HL-60 (cell line): ENCODE data around the gene GOLGA6L10.

ENCODE experiments used
- GABPA ChIP-seq: IDR thresholded peaks from 2 replicates; pipeline ENCODE4 v1.6.1; 2012; ENCODE audit warnings: low read depth
- POLR2AphosphoS5 ChIP-seq: IDR thresholded peaks from 2 replicates; pipeline ENCODE4 v1.6.1; 2012; ENCODE audit warnings: low read depth
- SPI1 ChIP-seq: IDR thresholded peaks from 2 replicates; pipeline ENCODE4 v1.6.1; 2012; ENCODE audit warnings: low read depth, mild to moderate bottlenecking, borderline replicate concordance
- TF ChIP-seq, protein P1 (sequence below): IDR thresholded peaks from one replicate; pipeline ENCODE4 v1.5.1; 2011; ENCODE audit warnings: low read length, control low read depth, inconsistent platforms; ENCODE audit not compliant: insufficient read depth
- TF ChIP-seq, protein P2 (sequence below): IDR thresholded peaks from 2 replicates; pipeline ENCODE4 v1.6.1; 2012; ENCODE audit warnings: low read depth; ENCODE audit not compliant: insufficient replicate concordance

GRCh38 chr15:82301296-82302016 is 47.8 kb downstream of the GOLGA6L10 start:
- TF ChIP-seq, protein P1, sequence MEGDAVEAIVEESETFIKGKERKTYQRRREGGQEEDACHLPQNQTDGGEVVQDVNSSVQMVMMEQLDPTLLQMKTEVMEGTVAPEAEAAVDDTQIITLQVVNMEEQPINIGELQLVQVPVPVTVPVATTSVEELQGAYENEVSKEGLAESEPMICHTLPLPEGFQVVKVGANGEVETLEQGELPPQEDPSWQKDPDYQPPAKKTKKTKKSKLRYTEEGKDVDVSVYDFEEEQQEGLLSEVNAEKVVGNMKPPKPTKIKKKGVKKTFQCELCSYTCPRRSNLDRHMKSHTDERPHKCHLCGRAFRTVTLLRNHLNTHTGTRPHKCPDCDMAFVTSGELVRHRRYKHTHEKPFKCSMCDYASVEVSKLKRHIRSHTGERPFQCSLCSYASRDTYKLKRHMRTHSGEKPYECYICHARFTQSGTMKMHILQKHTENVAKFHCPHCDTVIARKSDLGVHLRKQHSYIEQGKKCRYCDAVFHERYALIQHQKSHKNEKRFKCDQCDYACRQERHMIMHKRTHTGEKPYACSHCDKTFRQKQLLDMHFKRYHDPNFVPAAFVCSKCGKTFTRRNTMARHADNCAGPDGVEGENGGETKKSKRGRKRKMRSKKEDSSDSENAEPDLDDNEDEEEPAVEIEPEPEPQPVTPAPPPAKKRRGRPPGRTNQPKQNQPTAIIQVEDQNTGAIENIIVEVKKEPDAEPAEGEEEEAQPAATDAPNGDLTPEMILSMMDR: no peak
- TF ChIP-seq POLR2AphosphoS5: no peak
- TF ChIP-seq, protein P2, sequence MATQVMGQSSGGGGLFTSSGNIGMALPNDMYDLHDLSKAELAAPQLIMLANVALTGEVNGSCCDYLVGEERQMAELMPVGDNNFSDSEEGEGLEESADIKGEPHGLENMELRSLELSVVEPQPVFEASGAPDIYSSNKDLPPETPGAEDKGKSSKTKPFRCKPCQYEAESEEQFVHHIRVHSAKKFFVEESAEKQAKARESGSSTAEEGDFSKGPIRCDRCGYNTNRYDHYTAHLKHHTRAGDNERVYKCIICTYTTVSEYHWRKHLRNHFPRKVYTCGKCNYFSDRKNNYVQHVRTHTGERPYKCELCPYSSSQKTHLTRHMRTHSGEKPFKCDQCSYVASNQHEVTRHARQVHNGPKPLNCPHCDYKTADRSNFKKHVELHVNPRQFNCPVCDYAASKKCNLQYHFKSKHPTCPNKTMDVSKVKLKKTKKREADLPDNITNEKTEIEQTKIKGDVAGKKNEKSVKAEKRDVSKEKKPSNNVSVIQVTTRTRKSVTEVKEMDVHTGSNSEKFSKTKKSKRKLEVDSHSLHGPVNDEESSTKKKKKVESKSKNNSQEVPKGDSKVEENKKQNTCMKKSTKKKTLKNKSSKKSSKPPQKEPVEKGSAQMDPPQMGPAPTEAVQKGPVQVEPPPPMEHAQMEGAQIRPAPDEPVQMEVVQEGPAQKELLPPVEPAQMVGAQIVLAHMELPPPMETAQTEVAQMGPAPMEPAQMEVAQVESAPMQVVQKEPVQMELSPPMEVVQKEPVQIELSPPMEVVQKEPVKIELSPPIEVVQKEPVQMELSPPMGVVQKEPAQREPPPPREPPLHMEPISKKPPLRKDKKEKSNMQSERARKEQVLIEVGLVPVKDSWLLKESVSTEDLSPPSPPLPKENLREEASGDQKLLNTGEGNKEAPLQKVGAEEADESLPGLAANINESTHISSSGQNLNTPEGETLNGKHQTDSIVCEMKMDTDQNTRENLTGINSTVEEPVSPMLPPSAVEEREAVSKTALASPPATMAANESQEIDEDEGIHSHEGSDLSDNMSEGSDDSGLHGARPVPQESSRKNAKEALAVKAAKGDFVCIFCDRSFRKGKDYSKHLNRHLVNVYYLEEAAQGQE: no peak
- no peak for TF ChIP-seq SPI1
- no peak for TF ChIP-seq GABPA
